Tibial nerve (tissue), 4 donors: ENCODE data around the gene TNRC6A. TPM values are rescaled to one million over a fixed set of nuclear protein-coding genes. Genes with fewer than 3 reads are reported as not detected.

Source experiments
- DNase-seq, 2 donors: peaks; one replicate each; pipeline ENCODE4 v3.0.0-alpha.2; 2019; ENCODE audit warnings: low spot score in 2 of 2
- H3K27ac ChIP-seq, 4 donors: fragments of 200-600 bp; sonication (generic) in 3 of 4; one replicate each; pipeline ENCODE4 v1.5.1; 2017 to 2019; ENCODE audit warnings: mild to moderate bottlenecking in 1 of 4
- H3K27me3 ChIP-seq, 2 donors: fragments of 200-600 bp; sonication (generic) in 1 of 2; one replicate each; pipeline versions ENCODE4 v1.5.1 to v1.6.0; 2017 to 2019
- H3K36me3 ChIP-seq, 3 donors: fragments of 200-600 bp; sonication (generic); one replicate each; pipeline ENCODE4 v1.5.1; 2018 to 2019
- H3K4me1 ChIP-seq, 4 donors: fragments of 200-600 bp; sonication (generic) in 3 of 4; one replicate each; pipeline ENCODE4 v1.5.1; 2017 to 2019
- H3K4me3 ChIP-seq, 4 donors: fragments of 200-600 bp; sonication (generic) in 3 of 4; one replicate each; pipeline ENCODE4 v1.5.1; 2017 to 2019; ENCODE audit warnings: mild to moderate bottlenecking in 1 of 4, moderate library complexity in 1 of 4
- H3K9me3 ChIP-seq, 4 donors: fragments of 200-600 bp; sonication (generic) in 3 of 4; one replicate each; pipeline ENCODE4 v1.5.1; 2017 to 2019
- EP300 ChIP-seq, 2 donors: sonication (generic); formaldehyde crosslinking; IDR thresholded peaks; one replicate each; pipeline ENCODE4 v1.6.1; 2017; ENCODE audit warnings: antibody characterized with exemption in 2 of 2, mild to moderate bottlenecking in 1 of 2
- POLR2A ChIP-seq, 2 donors: fragments of 450-650 bp; IDR thresholded peaks; one replicate each; pipeline ENCODE4 v1.6.1; 2017; ENCODE audit warnings: antibody characterized with exemption in 2 of 2, mild to moderate bottlenecking in 2 of 2, moderate library complexity in 2 of 2
- WGBS, 2 donors: methylation state at CpG; one replicate each; pipeline ENCODE4 v1.1.5; 2018; 5-methylcytosine and 5-hydroxymethylcytosine counted together
- total RNA-seq, 4 donors: library from RNA; depleted of rRNA; stranded (reverse); fragments of >200 nt; gene quantifications; one replicate each; pipeline ENCODE4 v1.1.0, GENCODE V29; 2016
- TF ChIP-seq, protein P1 (sequence below), 5 experiments: fragments of 200-600 bp in 3 of 5; fragments of 450-650 bp in 2 of 5; sonication (generic) in 3 of 5; IDR thresholded peaks; one replicate each; pipeline ENCODE4 v1.5.1; 2016 to 2019; ENCODE audit warnings: antibody characterized with exemption in 5 of 5, mild to moderate bottlenecking in 3 of 5, moderate library complexity in 2 of 5

TNRC6A gene
- total RNA-seq, 4 donors from 2014 or later: 47.7 to 74.5 (median 59.6) TPM

DNA sequence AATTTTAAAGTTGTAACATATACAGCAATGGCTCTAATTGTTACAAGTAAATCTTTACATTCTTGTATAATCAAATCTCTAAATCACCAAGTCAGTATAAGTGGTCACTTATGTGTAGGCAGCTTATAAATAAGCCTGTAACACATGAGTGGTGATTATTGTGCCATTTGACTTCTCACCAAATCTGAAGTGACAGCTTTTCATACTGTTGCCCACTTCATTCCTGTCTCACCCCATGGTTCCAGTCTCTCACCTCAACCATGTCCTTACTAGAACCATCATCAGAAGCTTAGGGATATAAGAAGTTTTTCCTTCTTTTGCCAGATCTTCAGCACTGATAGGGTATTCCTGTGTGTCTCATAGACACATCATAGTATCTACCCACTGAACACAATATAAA, 23.5 kb downstream of the TNRC6A start:
- Histone ChIP-seq H3K27ac (no peak overlapping the region), H3K9me3 (no peaks in the 10 kb centered on the region), H3K4me3 (no peak overlapping the region), H3K4me1 (peaks cover 0 to 91% (median 18%) of the 10 kb centered on the region in 4 donors), H3K36me3 (no peaks in the 10 kb centered on the region), H3K27me3 (no peaks in the 10 kb centered on the region)
- TF ChIP-seq, protein P1, sequence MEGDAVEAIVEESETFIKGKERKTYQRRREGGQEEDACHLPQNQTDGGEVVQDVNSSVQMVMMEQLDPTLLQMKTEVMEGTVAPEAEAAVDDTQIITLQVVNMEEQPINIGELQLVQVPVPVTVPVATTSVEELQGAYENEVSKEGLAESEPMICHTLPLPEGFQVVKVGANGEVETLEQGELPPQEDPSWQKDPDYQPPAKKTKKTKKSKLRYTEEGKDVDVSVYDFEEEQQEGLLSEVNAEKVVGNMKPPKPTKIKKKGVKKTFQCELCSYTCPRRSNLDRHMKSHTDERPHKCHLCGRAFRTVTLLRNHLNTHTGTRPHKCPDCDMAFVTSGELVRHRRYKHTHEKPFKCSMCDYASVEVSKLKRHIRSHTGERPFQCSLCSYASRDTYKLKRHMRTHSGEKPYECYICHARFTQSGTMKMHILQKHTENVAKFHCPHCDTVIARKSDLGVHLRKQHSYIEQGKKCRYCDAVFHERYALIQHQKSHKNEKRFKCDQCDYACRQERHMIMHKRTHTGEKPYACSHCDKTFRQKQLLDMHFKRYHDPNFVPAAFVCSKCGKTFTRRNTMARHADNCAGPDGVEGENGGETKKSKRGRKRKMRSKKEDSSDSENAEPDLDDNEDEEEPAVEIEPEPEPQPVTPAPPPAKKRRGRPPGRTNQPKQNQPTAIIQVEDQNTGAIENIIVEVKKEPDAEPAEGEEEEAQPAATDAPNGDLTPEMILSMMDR (IDR thresholded peaks at IDR 0.05): no peak
- DNase-seq: no peak

DNA sequence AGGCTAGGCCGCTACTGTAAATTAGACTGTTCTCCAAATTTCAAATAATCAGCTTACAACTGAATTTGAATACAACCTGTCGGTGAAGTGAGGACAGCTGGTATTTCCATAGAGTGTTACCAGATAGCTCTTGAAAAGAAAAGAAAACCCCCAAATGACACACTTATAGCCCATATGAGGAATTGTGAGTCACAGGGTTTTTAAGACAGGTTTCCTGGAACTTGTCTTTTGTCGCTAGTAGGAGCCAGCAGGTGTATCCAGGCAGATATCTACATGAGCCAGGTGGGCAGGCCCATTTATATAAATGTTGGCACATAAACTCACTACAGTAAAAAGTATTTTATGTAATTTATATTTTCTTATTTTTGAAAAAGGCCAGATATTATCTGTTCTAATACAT, 24.0 kb downstream of the TNRC6A start:
- no peak for DNase-seq
- peaks cover 0 to 91% (median 15%) of the 10 kb centered on the region in 4 donors for H3K4me1 ChIP-seq
- TF ChIP-seq, protein P1 (IDR thresholded peaks at IDR 0.05): no peak
- no peak for TF ChIP-seq POLR2A (IDR thresholded peaks at IDR 0.05)
- no peak for TF ChIP-seq EP300 (IDR thresholded peaks at IDR 0.05)
- peaks cover 0 to 4% (median 0%) of the 10 kb centered on the region in 3 donors for H3K36me3 ChIP-seq
- H3K9me3 ChIP-seq: no peaks in the 10 kb centered on the region
- 94 to 98% methylated on average over 3 of the region's 3 CpGs for WGBS, 2 donors
- no peak overlapping the region for H3K4me3 ChIP-seq
- no peak overlapping the region for H3K27ac ChIP-seq
- H3K27me3 ChIP-seq: no peaks in the 10 kb centered on the region

GRCh38 chr16:24754543-24754942, 25.1 kb downstream of the TNRC6A start:
- TF ChIP-seq EP300 (IDR thresholded peaks at IDR 0.05) (no peak), POLR2A (IDR thresholded peaks at IDR 0.05) (no peak)
- TF ChIP-seq, protein P1 (IDR thresholded peaks at IDR 0.05): no peak
- Histone ChIP-seq H3K36me3 (peaks cover 0 to 10% (median 0%) of the 10 kb centered on the region in 3 donors), H3K4me3 (no peak overlapping the region), H3K27me3 (no peaks in the 10 kb centered on the region), H3K27ac (no peak overlapping the region), H3K9me3 (no peaks in the 10 kb centered on the region), H3K4me1 (peaks cover 0 to 80% (median 4%) of the 10 kb centered on the region in 4 donors)
- no peak for DNase-seq
- WGBS, 2 donors: 82 to 90% methylated on average over 2 of the region's 2 CpGs

DNA sequence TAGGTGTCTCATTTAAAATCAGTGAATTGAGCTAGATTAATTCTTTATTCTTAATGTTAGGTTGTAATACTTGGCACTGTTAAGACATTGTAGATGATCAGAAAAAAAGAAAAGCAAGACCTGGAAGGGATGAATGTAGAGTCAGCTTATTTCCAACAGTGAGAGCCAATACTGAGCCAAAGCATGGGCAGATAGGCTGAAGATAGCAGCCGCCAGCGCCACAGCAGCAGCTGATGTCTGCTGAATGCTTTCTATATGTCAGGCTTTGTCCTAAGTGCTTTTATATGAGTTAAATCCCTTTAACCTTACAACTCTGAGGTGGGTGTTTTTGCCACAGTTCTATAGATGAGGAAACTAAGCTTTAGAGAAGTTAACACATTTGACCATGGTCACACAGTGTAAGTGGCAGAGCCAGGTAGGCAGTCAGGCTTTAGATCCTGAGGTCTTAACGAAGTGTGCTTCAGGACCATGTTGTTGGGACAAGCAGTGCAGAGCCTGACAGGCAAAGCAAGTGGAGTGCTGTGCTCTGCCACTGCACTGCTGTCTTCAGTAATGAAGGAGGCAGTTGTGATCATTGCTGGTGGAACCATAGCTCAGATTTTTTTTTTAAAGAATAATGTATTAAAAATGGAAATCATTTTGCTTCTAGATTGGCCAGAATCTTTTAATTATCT, 25.9 kb downstream of the TNRC6A start:
- Histone ChIP-seq H3K9me3 (no peaks in the 10 kb centered on the region), H3K36me3 (peaks cover 0 to 14% (median 0%) of the 10 kb centered on the region in 3 donors), H3K27ac (no peak overlapping the region), H3K4me3 (no peak overlapping the region), H3K4me1 (peaks cover 0 to 73% (median 2%) of the 10 kb centered on the region in 4 donors), H3K27me3 (no peaks in the 10 kb centered on the region)
- DNase-seq: no peak
- 80 to 85% methylated on average over 3 of the region's 3 CpGs for WGBS, 2 donors
- TF ChIP-seq POLR2A (IDR thresholded peaks at IDR 0.05) (no peak), EP300 (IDR thresholded peaks at IDR 0.05) (no peak)
- TF ChIP-seq, protein P1 (IDR thresholded peaks at IDR 0.05): no peak

DNA sequence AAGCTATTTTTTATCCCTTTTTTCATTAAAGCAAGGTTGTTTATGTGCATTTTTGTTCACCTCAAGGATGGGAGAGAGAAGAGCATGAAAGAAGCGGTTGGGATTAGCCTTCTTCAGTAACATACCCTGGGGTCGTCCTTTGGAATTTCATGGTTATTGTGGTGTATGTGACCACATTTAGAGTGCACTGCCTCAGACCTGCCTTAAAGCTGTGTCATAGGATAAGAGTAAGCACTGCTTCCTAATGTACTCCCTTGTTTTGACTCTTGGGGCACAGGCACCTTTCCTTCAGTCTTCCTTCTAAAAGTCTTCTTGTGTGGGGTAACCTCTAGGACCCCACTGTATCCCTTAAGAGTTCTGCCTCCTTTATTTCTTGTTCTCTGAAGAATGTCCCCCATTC, 28.9 kb downstream of the TNRC6A start:
- no peaks in the 10 kb centered on the region for H3K9me3 ChIP-seq
- H3K4me1 ChIP-seq: peaks cover 0 to 56% (median 0%) of the 10 kb centered on the region in 4 donors
- no peak overlapping the region for H3K4me3 ChIP-seq
- H3K36me3 ChIP-seq: peaks cover 0 to 17% (median 0%) of the 10 kb centered on the region in 3 donors
- H3K27me3 ChIP-seq: no peaks in the 10 kb centered on the region
- no peak for DNase-seq
- TF ChIP-seq, protein P1 (IDR thresholded peaks at IDR 0.05): no peak
- TF ChIP-seq EP300 (IDR thresholded peaks at IDR 0.05) (no peak), POLR2A (IDR thresholded peaks at IDR 0.05) (no peak)
- no peak overlapping the region for H3K27ac ChIP-seq
- WGBS, 2 donors: 76 to 92% methylated on average over 2 of the region's 2 CpGs
